Naive thymus-derived CD4-positive, alpha-beta T cell (primary cell): ENCODE data around the gene CDYL2. TPM values are rescaled to one million over a fixed set of nuclear protein-coding genes. Genes with fewer than 3 reads are reported as not detected.

Experiments used
- ATAC-seq: fragments of 150-1000 bp; cut with Tn5 transposase; 2 replicates; pipeline ENCODE4 v1.10.0; 2021; ENCODE audit warnings: mild to moderate bottlenecking, moderate library complexity
- CTCF ChIA-PET: fragments of 350-600 bp; sonication (Branson Sonifier 250); formaldehyde crosslinking; loops from one replicate; lab custom pipeline; 2021; ENCODE audit warnings: antibody characterized with exemption; lab: Charles Lee
- POLR2A ChIA-PET: fragments of 350-600 bp; sonication (Branson Sonifier 250); formaldehyde crosslinking; loops from one replicate; lab custom pipeline; 2021; ENCODE audit warnings: antibody characterized with exemption, inconsistent platforms; lab: Charles Lee
- DNase-seq, 9 donors: peaks; one replicate each; pipeline versions ENCODE4 v3.0.0 to v3.0.0-alpha.2; 2020 to 2022; ENCODE audit warnings: mixed read lengths in 1 of 9
- H3K27ac ChIP-seq: one replicate; pipeline ENCODE4 v1.7.0; 2013; ENCODE audit warnings: mild to moderate bottlenecking, low read depth, low read length, moderate library complexity
- H3K27me3 ChIP-seq, 2 donors: one replicate each; pipeline ENCODE4 v1.7.0; 2013; ENCODE audit warnings: low read length in 2 of 2, mild to moderate bottlenecking in 2 of 2, moderate library complexity in 2 of 2; ENCODE audit not compliant: control insufficient read depth in 2 of 2, insufficient read depth in 2 of 2
- H3K36me3 ChIP-seq, 3 experiments: 1 replicate in 2 of 3; 2 replicates in 1 of 3; pipeline ENCODE4 v1.7.0; 2013; ENCODE audit warnings: low read length in 3 of 3, mild to moderate bottlenecking in 3 of 3, moderate library complexity in 1 of 3; ENCODE audit not compliant: insufficient read depth in 3 of 3, control insufficient read depth in 2 of 3
- H3K4me1 ChIP-seq, 2 donors: one replicate each; pipeline ENCODE4 v1.7.0; 2013; ENCODE audit warnings: low read length in 2 of 2, mild to moderate bottlenecking in 2 of 2, moderate library complexity in 1 of 2; ENCODE audit not compliant: control insufficient read depth in 2 of 2, insufficient read depth in 2 of 2
- H3K4me3 ChIP-seq: 2 replicates; pipeline ENCODE4 v1.7.0; 2013; ENCODE audit warnings: mild to moderate bottlenecking, low read length
- H3K9me3 ChIP-seq, 3 experiments: 1 replicate in 2 of 3; 2 replicates in 1 of 3; pipeline ENCODE4 v1.7.0; 2013; ENCODE audit warnings: low read length in 3 of 3; ENCODE audit not compliant: control insufficient read depth in 2 of 3
- H3K27ac Mint-ChIP-seq, 9 donors: one replicate each; pipeline ENCODE4 v1.8.0; 2020 to 2022; ENCODE audit warnings: mixed read lengths in 9 of 9, mild to moderate bottlenecking in 8 of 9, moderate library complexity in 5 of 9, inconsistent platforms in 2 of 9
- H3K27me3 Mint-ChIP-seq, 5 donors: one replicate each; pipeline ENCODE4 v1.8.0; 2021 to 2022; ENCODE audit warnings: mixed read lengths in 5 of 5, mild to moderate bottlenecking in 1 of 5
- H3K36me3 Mint-ChIP-seq, 5 donors: one replicate each; pipeline ENCODE4 v1.8.0; 2020 to 2022; ENCODE audit warnings: mixed read lengths in 5 of 5, mild to moderate bottlenecking in 3 of 5, inconsistent platforms in 1 of 5
- H3K4me1 Mint-ChIP-seq, 7 donors: one replicate each; pipeline ENCODE4 v1.8.0; 2020 to 2022; ENCODE audit warnings: mixed read lengths in 7 of 7, mild to moderate bottlenecking in 3 of 7, inconsistent platforms in 1 of 7
- H3K4me3 Mint-ChIP-seq, 10 donors: one replicate each; pipeline ENCODE4 v1.8.0; 2020 to 2022; ENCODE audit warnings: mild to moderate bottlenecking in 10 of 10, mixed read lengths in 10 of 10, moderate library complexity in 6 of 10, inconsistent platforms in 2 of 10
- H3K9me3 Mint-ChIP-seq, 11 donors: one replicate each; pipeline ENCODE4 v1.8.0; 2020 to 2022; ENCODE audit warnings: mixed read lengths in 11 of 11, mild to moderate bottlenecking in 4 of 11, inconsistent platforms in 1 of 11, moderate library complexity in 1 of 11
- intact Hi-C, 2 donors: fragments of 100-400 bp; cut with micrococcal nuclease; formaldehyde crosslinking; loops; one replicate each; pipeline ENCODE4 v1.15.1; 2023
- polyA plus RNA-seq, 2 donors: library from polyadenylated mRNA; unstranded; fragments of 300-500 nt; fragmentation: Illumina TruSeq; gene quantifications; one replicate each; pipeline ENCODE4 v1.2.3, GENCODE V29; 2021
- total RNA-seq, 6 experiments: library from RNA in 5 of 6; stranded (reverse) in 5 of 6; gene quantifications; 1 replicate in 5 of 6; 2 replicates in 1 of 6; pipeline ENCODE4 v1.2.3 and lab custom pipeline; 2021 to 2026

CDYL2 gene
- total and polyA plus RNA-seq, 7 experiments from 2014 or later = 0.61 to 71.3 (median 21.0) TPM

- Mint-ChIP-seq H3K27ac (no peak overlapping the region), H3K9me3 (peaks cover 0 to 6% (median 0%) of the 10 kb centered on the region in 11 donors), H3K4me1 (peaks cover 2 to 22% (median 6%) of the 10 kb centered on the region in 7 donors), H3K4me3 (no peak overlapping the region), H3K27me3 (no peaks in the 10 kb centered on the region), H3K36me3 (peaks cover 0 to 29% (median 4%) of the 10 kb centered on the region in 5 donors)
- no peak overlapping the region for H3K4me3 ChIP-seq
- no peaks in the 10 kb centered on the region for H3K36me3 ChIP-seq
- H3K27ac ChIP-seq = no peak overlapping the region
- H3K9me3 ChIP-seq = no peaks in the 10 kb centered on the region
- ChIA-PET POLR2A (no interaction called here), CTCF (no interaction called here)
- H3K4me1 ChIP-seq = no peaks in the 10 kb centered on the region
- ATAC-seq (no peak), DNase-seq (no peak)
- intact Hi-C loops = no loop called here
- no peaks in the 10 kb centered on the region for H3K27me3 ChIP-seq
These were observed 99.5 kb downstream of the CDYL2 start for GRCh38 chr16:80704751-80705505.

DNA sequence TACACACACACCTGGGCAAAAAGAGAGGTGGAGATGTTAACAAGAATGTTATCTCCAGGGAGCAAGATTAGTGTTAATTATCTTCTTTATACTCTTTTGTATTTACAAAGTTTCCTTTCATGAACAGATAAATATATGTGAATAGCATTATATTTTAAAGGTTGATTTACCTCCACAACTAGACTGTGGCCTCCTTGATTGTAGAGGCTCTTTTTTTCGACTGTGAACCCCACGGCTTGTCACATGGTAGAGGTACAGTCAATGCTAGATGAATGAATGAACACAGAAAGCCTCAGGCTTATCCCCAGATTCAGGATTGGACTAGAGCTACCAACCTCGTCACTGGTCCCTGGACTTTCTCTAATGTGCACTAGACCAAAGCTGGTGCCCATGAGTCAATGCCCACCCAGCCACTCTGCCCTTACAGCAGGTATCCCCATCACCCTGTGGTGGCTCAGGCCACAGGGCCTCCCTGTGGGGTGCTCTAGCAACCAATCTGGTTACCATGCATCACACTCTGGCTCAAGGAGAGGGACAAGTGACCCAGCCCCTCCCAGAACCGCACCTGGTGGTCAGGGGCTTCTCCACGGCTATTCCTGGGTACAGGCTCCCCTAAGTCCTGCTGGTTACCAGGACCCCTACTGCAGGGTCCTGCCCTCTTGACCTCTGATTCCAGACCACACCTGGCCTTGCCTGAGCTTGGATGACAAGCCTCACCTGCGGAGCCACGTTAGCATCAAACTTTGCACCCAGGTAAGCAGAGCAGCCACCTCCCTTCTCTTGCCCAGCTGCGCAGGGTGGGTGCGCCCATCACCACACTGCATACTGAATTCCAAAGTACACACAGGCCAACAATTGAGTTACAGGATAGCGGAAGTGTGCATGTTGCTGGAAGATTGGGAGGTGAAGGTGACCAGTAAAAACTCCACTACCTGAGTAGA is 101.0 kb downstream of the CDYL2 start:
- no peaks in the 10 kb centered on the region for H3K9me3 ChIP-seq
- peaks cover 0 to 8% (median 2%) of the 10 kb centered on the region in 11 donors for H3K9me3 Mint-ChIP-seq
- peaks cover 2 to 28% (median 11%) of the 10 kb centered on the region in 7 donors for H3K4me1 Mint-ChIP-seq
- no peaks in the 10 kb centered on the region for H3K27me3 Mint-ChIP-seq
- no peaks in the 10 kb centered on the region for H3K27me3 ChIP-seq
- no peaks in the 10 kb centered on the region for H3K36me3 ChIP-seq
- H3K27ac ChIP-seq = no peak overlapping the region
- intact Hi-C loops = no loop called here
- POLR2A ChIA-PET = no interaction called here
- ATAC-seq (no peak), DNase-seq (no peak)
- no peak overlapping the region for H3K27ac Mint-ChIP-seq
- H3K4me1 ChIP-seq = no peaks in the 10 kb centered on the region
- no peak overlapping the region for H3K4me3 Mint-ChIP-seq
- H3K4me3 ChIP-seq = no peak overlapping the region
- CTCF ChIA-PET = no interaction called here
- peaks cover 0 to 31% (median 4%) of the 10 kb centered on the region in 5 donors for H3K36me3 Mint-ChIP-seq

GRCh38 chr16:80702696-80703095 is 101.7 kb downstream of the CDYL2 start:
- POLR2A ChIA-PET = no interaction called here
- no peaks in the 10 kb centered on the region for H3K9me3 ChIP-seq
- H3K4me1 ChIP-seq = no peaks in the 10 kb centered on the region
- intact Hi-C loops = no loop called here
- ATAC-seq (no peak), DNase-seq (no peak)
- Mint-ChIP-seq H3K27ac (no peak overlapping the region), H3K36me3 (peaks cover 0 to 30% (median 4%) of the 10 kb centered on the region in 5 donors), H3K9me3 (peaks cover 0 to 8% (median 3%) of the 10 kb centered on the region in 11 donors), H3K27me3 (no peaks in the 10 kb centered on the region), H3K4me1 (peaks cover 0 to 26% (median 11%) of the 10 kb centered on the region in 7 donors), H3K4me3 (no peak overlapping the region)
- CTCF ChIA-PET = interaction anchor here (0.6 kb wide), 1 partner anchor 48 kb away, joined by 3 read pairs; no protein-coding TSS in a partner anchor
- no peak overlapping the region for H3K27ac ChIP-seq
- no peaks in the 10 kb centered on the region for H3K27me3 ChIP-seq
- H3K4me3 ChIP-seq = no peak overlapping the region
- H3K36me3 ChIP-seq = no peaks in the 10 kb centered on the region

DNA sequence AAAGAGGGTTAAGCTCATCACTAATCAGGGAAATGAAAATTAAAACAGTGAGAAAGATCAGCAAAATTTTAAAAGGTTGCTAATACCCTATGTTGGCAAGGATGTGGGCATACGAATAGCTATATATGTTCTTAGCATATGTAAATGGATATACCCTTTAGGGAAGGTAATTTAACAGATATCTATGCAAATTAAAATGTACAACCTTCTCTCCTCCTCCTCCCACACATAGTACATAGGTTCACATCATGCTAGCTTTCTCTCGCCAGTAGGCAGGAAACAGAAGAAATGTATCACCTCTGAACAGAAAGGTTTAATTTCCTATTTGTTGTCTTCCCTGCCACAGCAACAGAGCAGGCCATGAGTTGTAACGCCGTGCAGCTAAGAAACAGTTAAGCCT is 103.8 kb downstream of the CDYL2 start:
- Histone ChIP-seq H3K27me3 (no peaks in the 10 kb centered on the region), H3K4me3 (no peak overlapping the region), H3K9me3 (no peaks in the 10 kb centered on the region), H3K4me1 (no peaks in the 10 kb centered on the region), H3K27ac (no peak overlapping the region), H3K36me3 (no peaks in the 10 kb centered on the region)
- ATAC-seq (no peak), DNase-seq (no peak)
- ChIA-PET CTCF (no interaction called here), POLR2A (no interaction called here)
- no peaks in the 10 kb centered on the region for H3K27me3 Mint-ChIP-seq
- no peak overlapping the region for H3K27ac Mint-ChIP-seq
- peaks cover 0 to 15% (median 1%) of the 10 kb centered on the region in 11 donors for H3K9me3 Mint-ChIP-seq
- H3K4me3 Mint-ChIP-seq = no peak overlapping the region
- intact Hi-C loops = no loop called here
- H3K36me3 Mint-ChIP-seq = peaks cover 0 to 31% (median 4%) of the 10 kb centered on the region in 5 donors
- peaks cover 4 to 29% (median 11%) of the 10 kb centered on the region in 7 donors for H3K4me1 Mint-ChIP-seq

- no peaks in the 10 kb centered on the region for H3K27me3 ChIP-seq
- H3K9me3 ChIP-seq = no peaks in the 10 kb centered on the region
- intact Hi-C loops = no loop called here
- Mint-ChIP-seq H3K9me3 (peaks cover 0 to 17% (median 3%) of the 10 kb centered on the region in 11 donors), H3K36me3 (peaks cover 0 to 32% (median 7%) of the 10 kb centered on the region in 5 donors), H3K27me3 (no peaks in the 10 kb centered on the region), H3K4me1 (peaks cover 9 to 47% (median 13%) of the 10 kb centered on the region in 7 donors), H3K27ac (peak overlapping the region in 2 of 9 donors; percentile 4 to 50), H3K4me3 (peak overlapping the region in 1 of 10 donors; percentile 22)
- DNase-seq (no peak), ATAC-seq (peak; percentile 29)
- CTCF ChIA-PET = no interaction called here
- POLR2A ChIA-PET = no interaction called here
- no peak overlapping the region for H3K27ac ChIP-seq
- H3K36me3 ChIP-seq = no peaks in the 10 kb centered on the region
- H3K4me3 ChIP-seq = no peak overlapping the region
- peaks cover 0 to 5% of the 10 kb centered on the region in 2 donors for H3K4me1 ChIP-seq
These were observed 109.4 kb downstream of the CDYL2 start for GRCh38 chr16:80695020-80695419.

GRCh38 chr16:80693553-80693952 is 110.8 kb downstream of the CDYL2 start:
- Mint-ChIP-seq H3K27ac (no peak overlapping the region), H3K27me3 (no peaks in the 10 kb centered on the region), H3K36me3 (peaks cover 0 to 28% (median 5%) of the 10 kb centered on the region in 5 donors), H3K4me3 (no peak overlapping the region), H3K9me3 (peaks cover 0 to 14% (median 2%) of the 10 kb centered on the region in 11 donors), H3K4me1 (peaks cover 8 to 47% (median 11%) of the 10 kb centered on the region in 7 donors)
- peaks cover 0 to 5% of the 10 kb centered on the region in 2 donors for H3K4me1 ChIP-seq
- ChIA-PET CTCF (no interaction called here), POLR2A (no interaction called here)
- H3K36me3 ChIP-seq = no peaks in the 10 kb centered on the region
- no peak for ATAC-seq
- H3K4me3 ChIP-seq = no peak overlapping the region
- DNase-seq = peak in 1 of 9 donors; percentile 37
- no peak overlapping the region for H3K27ac ChIP-seq
- no peaks in the 10 kb centered on the region for H3K9me3 ChIP-seq
- intact Hi-C loops = no loop called here
- H3K27me3 ChIP-seq = no peaks in the 10 kb centered on the region
